Mucosa of stomach (tissue), 1 donor: ENCODE measurements around the gene MZT2A.
"Not testable (repeated sequence)": the region's sequence is repeated elsewhere in the genome, so short reads cannot be mapped to it uniquely, and the experiment has no call there.

Experiments used
- H3K27me3 ChIP-seq: one replicate; pipeline ENCODE4 v1.7.0; 2013; ENCODE audit warnings: mild to moderate bottlenecking, low read length; ENCODE audit not compliant: control insufficient read depth, insufficient read depth
- H3K36me3 ChIP-seq: one replicate; pipeline ENCODE4 v1.7.0; 2013; ENCODE audit warnings: low read length; ENCODE audit not compliant: control insufficient read depth, insufficient read depth
- H3K4me1 ChIP-seq: one replicate; pipeline ENCODE4 v1.7.0; 2013; ENCODE audit warnings: mild to moderate bottlenecking, low read length; ENCODE audit not compliant: control insufficient read depth, insufficient read depth
- H3K4me3 ChIP-seq: one replicate; pipeline ENCODE4 v1.7.0; 2013; ENCODE audit warnings: low read length
- H3K9ac ChIP-seq: one replicate; pipeline ENCODE4 v1.7.0; 2013; ENCODE audit warnings: mild to moderate bottlenecking, low read length, moderate library complexity
- H3K9me3 ChIP-seq: one replicate; pipeline ENCODE4 v1.7.0; 2013; ENCODE audit warnings: mild to moderate bottlenecking, low read length, moderate library complexity; ENCODE audit not compliant: control insufficient read depth
- donor health status: Pancreatic carcinoma.

The MZT2A gene

GRCh38 chr2:131480351-131480750, 11.8 kb downstream of the MZT2A start:
- H3K4me3 ChIP-seq, H3K9me3 ChIP-seq, H3K4me1 ChIP-seq, H3K9ac ChIP-seq, H3K36me3 ChIP-seq, H3K27me3 ChIP-seq: not testable (repeated sequence)

GRCh38 chr2:131478850-131479461, 13.2 kb downstream of the MZT2A start:
- H3K4me3 ChIP-seq, H3K9me3 ChIP-seq, H3K36me3 ChIP-seq, H3K27me3 ChIP-seq, H3K9ac ChIP-seq, H3K4me1 ChIP-seq: not testable (repeated sequence)

GRCh38 chr2:131478074-131478849, 13.9 kb downstream of the MZT2A start:
- not testable (repeated sequence) for H3K4me1 ChIP-seq, H3K4me3 ChIP-seq, H3K27me3 ChIP-seq, H3K36me3 ChIP-seq, H3K9ac ChIP-seq, H3K9me3 ChIP-seq

- H3K9me3 ChIP-seq, H3K36me3 ChIP-seq, H3K4me3 ChIP-seq, H3K27me3 ChIP-seq, H3K9ac ChIP-seq, H3K4me1 ChIP-seq: not testable (repeated sequence)
Measured at GRCh38 chr2:131477227-131477626, 15.0 kb downstream of the MZT2A start.

- H3K27me3 ChIP-seq, H3K4me1 ChIP-seq, H3K36me3 ChIP-seq, H3K4me3 ChIP-seq, H3K9me3 ChIP-seq, H3K9ac ChIP-seq: not testable (repeated sequence)
Measured at GRCh38 chr2:131476363-131476762, 15.8 kb downstream of the MZT2A start.

- Histone ChIP-seq H3K27me3 (no peaks in the 10 kb centered on the region), H3K36me3 (no peaks in the 10 kb centered on the region), H3K9me3 (no peaks in the 10 kb centered on the region), H3K4me1 (no peaks in the 10 kb centered on the region), H3K9ac (no peak within 1 kb of the TSS), H3K4me3 (no peak within 1 kb of the TSS)
Measured at GRCh38 chr2:131475831-131476230, 16.4 kb downstream of the MZT2A start, which contains the start of gene TUBA3D. TUBA3D (plus strand) TSS chr2:131476119; CDS start chr2:131476200, 81 bp downstream.

- H3K4me1 ChIP-seq, H3K9me3 ChIP-seq, H3K27me3 ChIP-seq, H3K4me3 ChIP-seq, H3K9ac ChIP-seq, H3K36me3 ChIP-seq: not testable (repeated sequence)
Measured at GRCh38 chr2:131473266-131473665, 18.9 kb downstream of the MZT2A start.

- H3K27me3 ChIP-seq, H3K9ac ChIP-seq, H3K9me3 ChIP-seq, H3K36me3 ChIP-seq, H3K4me1 ChIP-seq, H3K4me3 ChIP-seq: not testable (repeated sequence)
Measured at GRCh38 chr2:131471624-131472023, 20.6 kb downstream of the MZT2A start.

GRCh38 chr2:131470944-131471343, 21.3 kb downstream of the MZT2A start:
- H3K4me1 ChIP-seq, H3K36me3 ChIP-seq, H3K9me3 ChIP-seq, H3K27me3 ChIP-seq, H3K9ac ChIP-seq, H3K4me3 ChIP-seq: not testable (repeated sequence)

- not testable (repeated sequence) for H3K4me3 ChIP-seq, H3K4me1 ChIP-seq, H3K9ac ChIP-seq, H3K9me3 ChIP-seq, H3K36me3 ChIP-seq, H3K27me3 ChIP-seq
Measured at GRCh38 chr2:131467722-131468121, 24.5 kb downstream of the MZT2A start.

GRCh38 chr2:131454914-131455313, 37.3 kb downstream of the MZT2A start:
- not testable (repeated sequence) for H3K9ac ChIP-seq, H3K9me3 ChIP-seq, H3K27me3 ChIP-seq, H3K4me1 ChIP-seq, H3K36me3 ChIP-seq, H3K4me3 ChIP-seq

GRCh38 chr2:131451265-131451949, 40.8 kb downstream of the MZT2A start:
- H3K36me3 ChIP-seq, H3K4me3 ChIP-seq, H3K27me3 ChIP-seq, H3K9ac ChIP-seq, H3K9me3 ChIP-seq, H3K4me1 ChIP-seq: not testable (repeated sequence)
